HG02678 (cell line): ENCODE results near the gene CD72.
A peak's percentile ranks its signal among the peaks of the same experiment; 100 is the strongest.

Experiments used
- ATAC-seq: cut with Tn5 transposase; IDR thresholded peaks from one replicate; pipeline ENCODE4 v1.9.1; 2021; ENCODE audit warnings: mild to moderate bottlenecking, moderate library complexity; ENCODE audit not compliant: unreplicated experiment

The CD72 gene, protein sequence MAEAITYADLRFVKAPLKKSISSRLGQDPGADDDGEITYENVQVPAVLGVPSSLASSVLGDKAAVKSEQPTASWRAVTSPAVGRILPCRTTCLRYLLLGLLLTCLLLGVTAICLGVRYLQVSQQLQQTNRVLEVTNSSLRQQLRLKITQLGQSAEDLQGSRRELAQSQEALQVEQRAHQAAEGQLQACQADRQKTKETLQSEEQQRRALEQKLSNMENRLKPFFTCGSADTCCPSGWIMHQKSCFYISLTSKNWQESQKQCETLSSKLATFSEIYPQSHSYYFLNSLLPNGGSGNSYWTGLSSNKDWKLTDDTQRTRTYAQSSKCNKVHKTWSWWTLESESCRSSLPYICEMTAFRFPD

DNA sequence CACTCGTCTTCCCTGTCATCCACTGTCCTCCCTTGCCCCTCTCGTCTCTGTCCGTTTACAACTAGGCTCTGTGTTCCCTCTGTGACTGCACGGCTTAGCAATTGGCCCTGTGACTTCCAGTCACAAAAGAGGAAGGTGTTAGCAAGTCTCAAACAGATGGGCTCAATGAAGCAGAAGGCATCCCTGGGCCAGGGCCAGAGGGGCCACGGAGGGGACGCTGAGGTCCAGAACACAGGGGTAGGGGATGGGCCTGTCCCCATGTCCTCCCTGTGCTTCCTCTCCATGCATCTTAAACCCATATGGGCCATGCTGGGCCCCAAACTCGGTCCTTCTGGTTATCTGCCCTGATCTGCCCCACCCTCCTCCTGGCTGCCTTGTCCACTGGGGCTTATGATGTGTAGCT lies at the start of gene CD72:
Gene CD72, minus strand, starts transcription at position 89 of the 403 bp plus-strand sequence. CDS start 110 bp downstream, outside the sequence.
- no peak for ATAC-seq

DNA sequence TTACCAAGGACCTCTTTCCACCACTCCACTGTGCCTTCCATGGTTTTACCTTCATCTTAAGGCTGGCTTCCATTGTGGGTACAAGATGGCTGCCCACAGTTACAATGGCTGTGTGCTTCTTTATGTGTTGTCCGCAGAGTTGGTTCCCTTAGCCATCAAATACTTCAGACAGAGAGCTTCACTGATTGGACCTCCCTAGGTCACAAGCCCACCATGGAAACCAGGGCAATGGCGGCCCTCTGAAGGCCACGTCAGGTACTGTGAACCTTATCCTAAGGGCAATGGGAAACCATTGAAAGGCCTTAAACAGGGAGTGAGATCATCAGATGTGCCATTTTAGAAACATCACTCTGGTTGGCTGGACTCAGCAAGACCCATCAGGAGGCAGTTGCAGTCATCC lies 49.7 kb upstream of the CD72 start:
- ATAC-seq, result no peak

DNA sequence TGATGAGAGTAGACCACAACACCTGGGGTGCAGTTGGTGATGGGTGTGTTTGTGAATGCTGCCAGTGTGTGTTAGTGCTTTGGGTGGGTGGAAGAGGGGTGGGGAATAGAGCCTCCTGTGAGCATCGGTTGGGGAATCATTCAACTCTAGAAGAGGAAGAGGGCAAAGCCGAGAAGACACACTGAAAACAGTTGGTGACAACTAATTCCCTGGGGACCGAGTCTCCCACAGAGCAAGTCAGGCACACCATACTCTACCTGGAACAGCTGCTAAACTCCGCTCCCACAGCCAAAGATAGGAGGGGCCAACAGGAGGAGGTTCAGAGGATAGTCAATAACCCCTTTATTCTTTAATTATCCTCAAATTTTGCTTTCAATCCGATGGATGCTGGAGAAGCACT lies 48.3 kb upstream of the CD72 start:
- ATAC-seq, result no peak

DNA sequence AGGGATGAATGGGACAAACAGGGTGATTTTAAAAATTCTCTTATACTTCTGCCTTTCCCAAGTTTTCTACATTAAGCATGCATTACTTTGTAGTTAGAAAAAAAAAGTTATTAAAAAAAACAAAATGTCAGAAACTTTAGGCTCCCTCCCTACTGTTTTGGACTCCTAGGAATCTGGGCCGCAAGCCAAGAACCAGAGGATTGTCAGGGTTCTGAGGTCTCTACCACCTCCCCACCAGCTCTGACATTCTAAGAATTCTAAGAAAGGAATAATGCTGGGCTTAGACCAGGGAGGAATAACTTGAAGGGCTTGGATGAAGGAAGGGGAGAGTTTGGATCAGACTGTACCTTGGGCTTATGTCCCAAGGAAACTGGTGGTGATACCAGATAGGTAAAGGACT lies 47.8 kb upstream of the CD72 start:
- no peak for ATAC-seq

DNA sequence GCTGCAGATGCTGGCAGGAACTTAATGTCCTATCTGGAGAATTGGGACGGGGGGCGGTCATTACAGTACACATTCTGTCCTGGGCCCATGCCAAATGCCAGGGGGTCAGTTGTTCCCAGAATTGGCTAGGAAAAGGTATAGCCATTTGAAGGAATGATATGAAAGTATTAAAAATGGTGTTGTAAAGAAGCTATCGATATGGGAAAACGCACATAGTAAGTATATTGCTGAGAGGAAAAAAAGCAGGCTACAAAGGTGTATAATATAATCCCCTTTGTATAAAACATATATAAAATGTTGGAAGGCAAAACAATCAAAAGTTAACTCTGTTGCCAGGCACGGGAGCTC lies 47.2 kb upstream of the CD72 start:
- no peak for ATAC-seq

DNA sequence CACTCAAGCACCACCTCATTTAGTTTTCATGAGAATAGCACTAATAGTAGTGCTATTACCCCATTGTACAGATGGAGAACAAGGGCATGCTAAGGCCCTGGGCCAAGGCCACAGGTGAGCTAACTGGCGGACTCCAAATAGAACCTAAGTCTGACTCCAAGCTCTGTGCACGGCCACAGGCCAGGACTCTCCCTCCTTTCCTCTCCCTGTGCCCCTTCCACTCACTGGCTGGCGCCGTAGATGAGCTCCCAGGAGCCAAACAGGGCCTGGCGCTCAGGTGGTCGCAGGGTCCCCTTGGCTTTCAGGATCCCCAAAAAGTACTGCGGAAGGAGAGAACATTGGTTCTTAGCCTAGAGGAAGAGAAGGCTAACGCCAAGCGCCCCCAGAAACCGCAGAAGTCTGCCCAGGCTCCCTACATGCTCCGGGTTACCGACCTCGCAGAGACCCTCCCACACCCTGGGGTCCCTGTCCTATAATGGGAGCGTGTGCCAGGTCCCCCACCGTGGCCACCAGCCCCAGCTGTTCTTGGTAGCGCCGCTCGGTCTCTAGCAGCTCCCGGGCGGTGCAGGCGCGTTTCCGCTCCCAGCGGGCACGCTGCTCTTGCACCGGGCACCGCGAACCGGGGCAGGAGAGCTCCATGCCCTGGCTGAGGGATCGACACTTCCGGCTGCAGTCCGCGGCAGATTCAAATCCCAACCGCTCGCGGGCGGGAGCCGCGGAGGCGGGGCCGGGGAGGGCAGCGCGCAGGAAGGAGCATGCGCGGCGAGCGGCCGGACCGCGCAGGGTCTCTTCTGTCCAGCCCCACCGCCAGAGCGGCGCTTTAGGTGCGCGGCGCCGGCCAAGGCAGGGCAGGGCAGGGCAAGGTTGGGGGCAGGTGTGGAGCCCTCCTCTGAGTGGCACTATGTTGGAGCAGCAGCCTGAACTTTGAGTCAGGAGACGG lies 46.6 kb upstream of the CD72 start, which contains the start of gene ARHGEF39:
Gene ARHGEF39, minus strand, starts transcription at position 665 of the 940 bp plus-strand sequence. Its CDS starts 26 bp downstream, at position 639.
- peak; percentile 80 for ATAC-seq

DNA sequence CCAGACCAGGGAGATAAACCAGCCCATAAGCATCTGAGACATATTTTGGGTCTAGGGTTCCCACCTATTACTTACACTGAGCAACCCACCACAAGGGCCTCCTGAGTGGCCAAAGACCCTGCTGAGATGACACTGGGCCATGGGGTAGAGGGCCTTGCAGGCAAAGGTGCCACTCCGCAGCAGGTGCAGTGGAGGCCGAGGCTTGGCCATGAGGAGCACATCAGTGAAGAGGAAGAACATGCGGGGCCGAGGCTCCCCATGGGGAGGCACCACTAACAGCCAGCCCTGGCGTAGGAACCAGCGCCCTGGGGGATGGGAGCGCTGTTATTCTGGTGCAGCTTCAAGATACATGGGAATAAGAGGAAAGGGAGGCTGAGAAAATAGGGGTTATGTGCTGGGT lies 44.2 kb upstream of the CD72 start:
- ATAC-seq, result no peak

DNA sequence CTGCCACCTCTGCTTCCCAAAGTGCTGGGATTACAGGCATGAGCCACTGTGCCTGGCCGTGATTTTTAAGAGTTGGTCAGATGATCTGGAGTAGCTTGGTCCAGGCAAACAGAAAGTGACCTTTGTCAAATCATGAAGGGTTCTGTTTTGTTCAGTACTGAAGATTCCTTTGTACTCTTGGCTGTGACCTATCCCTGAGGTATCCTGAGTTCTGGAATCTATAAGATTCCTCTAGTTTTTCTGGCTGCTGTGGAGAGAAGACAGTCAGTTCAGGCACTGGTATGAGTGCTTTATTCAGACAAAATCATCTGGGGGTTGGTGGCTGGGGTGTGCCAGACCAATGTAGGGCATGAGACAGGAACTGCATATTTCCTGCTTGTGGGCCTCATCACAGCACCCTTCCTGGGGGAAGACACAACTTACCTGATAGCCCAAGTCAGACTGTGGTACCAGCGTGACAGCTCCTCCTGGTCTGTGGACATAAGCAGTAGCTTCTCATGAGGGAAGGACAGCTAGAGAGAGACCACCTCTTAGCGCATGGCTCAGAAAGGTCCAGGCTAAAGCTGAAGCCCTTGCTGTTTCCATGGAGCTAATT lies 43.6 kb upstream of the CD72 start:
- no peak for ATAC-seq

DNA sequence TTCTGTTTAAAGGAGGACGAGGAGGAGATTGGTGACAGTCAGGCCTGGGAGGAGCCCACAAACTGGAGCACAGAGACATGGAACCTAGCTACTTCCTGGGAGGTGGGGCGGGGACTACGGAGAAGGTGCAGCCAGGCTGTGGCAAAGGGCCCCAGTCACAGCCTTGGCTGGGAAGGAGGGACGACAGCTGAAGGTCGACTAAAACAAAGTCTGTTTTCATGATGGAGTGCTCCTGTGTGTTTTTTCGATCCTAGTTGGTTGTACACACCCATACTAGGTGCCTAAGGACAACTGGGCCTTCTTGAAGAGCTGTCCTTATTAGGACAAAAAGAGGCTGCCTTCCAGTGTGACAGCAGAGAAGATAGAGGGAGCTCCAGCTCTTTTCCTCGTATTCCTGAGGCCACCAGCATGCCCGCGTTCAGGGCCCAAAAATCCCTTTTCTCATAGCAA lies 42.8 kb upstream of the CD72 start:
- ATAC-seq, result no peak

DNA sequence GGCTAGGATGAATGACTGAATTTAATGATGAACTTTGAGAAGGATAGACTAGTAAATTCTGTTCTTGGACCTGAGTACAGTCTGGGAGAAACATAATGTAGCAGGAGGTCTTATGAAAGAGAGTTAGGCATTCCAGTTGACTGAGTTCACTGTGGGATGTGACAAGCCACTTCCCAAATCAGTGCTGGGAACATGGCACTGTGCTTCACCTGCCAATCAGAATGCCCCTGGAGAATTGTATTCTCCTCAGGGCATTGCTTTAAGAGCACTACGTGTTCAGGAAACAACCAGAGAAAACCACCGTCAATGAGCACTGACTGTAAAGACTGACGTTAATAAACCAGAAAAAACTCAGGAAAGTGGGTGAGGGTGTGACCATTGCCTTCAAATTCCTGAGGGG lies 41.1 kb upstream of the CD72 start:
- no peak for ATAC-seq

DNA sequence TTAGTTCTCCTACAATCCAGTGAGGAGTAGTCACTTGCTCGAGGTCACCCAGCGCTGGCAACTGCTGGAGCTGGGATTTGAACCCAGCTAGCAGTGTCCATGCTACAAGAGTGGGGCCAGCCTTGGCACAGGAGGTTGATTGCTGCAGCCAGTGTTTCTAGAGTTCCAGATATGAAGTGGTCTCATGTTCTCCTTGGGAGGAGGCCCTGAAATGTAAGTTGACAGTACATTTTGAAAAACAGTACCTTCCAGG lies 40.7 kb upstream of the CD72 start:
- no peak for ATAC-seq

DNA sequence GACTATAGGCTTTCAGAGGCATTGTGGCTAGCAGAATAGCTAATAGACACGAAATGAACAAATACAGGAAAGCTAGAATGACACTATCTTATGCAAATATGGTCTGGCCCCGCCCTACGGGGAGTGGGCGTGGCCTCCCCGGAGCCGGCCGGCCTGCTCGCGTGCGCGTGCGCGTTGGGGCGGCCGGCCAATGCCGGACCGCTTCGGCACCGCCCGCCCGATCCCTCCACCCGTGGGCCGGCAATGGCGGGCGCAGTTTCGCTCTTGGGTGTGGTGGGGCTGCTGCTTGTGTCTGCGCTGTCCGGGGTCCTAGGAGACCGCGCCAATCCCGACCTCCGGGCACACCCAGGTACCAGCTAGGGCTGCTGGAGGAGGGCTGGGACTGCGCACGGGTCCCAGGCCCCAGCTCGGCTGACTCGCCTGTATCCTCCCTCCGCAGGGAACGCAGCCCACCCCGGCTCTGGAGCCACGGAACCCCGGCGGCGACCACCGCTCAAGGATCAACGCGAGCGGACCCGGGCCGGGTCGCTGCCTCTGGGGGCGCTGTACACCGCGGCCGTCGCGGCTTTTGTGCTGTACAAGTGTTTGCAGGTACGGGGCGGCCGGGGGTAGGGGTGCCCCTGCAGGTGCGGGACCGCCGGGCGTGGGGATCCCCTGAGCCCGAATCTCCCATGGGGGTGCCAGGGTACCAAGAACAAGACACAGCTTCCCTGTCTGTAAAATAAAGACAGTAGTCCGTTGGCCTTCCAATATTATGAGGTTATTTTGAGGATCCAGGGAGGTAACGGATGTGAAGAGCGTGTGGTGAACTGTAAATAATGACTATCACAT lies 40.1 kb upstream of the CD72 start, which contains the start of gene CCDC107:
Gene CCDC107, plus strand, starts transcription at position 156 of the 831 bp plus-strand sequence. Its CDS starts 88 bp downstream, at position 244.
- peak; percentile 71 for ATAC-seq

DNA sequence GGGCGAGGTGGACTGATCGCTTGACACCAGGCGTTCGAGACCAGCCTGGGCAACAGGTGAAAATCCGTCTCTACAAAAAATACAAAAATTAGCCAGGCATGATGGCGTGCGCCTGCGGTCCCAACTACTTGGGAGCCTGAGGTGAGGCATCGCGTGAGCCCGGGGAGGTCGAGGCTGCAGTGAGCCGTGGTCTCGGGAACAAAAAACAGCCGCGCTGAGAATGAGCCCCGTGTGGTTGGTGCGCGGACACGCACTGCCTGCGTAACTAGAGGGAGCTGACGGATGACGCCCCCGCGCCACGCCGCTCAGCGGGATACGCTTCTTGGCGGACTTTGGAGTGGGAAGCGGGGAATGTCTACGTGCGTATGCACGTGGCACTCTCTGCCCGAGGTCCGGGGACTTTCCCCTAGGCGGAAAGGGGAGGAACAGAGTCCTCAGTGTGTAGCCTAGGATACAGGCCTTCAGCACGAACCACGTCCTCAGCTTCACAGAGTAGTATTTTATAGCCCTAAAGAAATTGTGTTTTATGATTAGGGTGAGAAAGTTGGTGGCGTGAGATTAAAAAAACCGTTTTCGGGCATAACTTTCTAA lies 39.4 kb upstream of the CD72 start, which contains the start of gene RMRP:
Gene RMRP, minus strand, starts transcription at position 474 of the 591 bp plus-strand sequence.
- peak; percentile 86 for ATAC-seq

DNA sequence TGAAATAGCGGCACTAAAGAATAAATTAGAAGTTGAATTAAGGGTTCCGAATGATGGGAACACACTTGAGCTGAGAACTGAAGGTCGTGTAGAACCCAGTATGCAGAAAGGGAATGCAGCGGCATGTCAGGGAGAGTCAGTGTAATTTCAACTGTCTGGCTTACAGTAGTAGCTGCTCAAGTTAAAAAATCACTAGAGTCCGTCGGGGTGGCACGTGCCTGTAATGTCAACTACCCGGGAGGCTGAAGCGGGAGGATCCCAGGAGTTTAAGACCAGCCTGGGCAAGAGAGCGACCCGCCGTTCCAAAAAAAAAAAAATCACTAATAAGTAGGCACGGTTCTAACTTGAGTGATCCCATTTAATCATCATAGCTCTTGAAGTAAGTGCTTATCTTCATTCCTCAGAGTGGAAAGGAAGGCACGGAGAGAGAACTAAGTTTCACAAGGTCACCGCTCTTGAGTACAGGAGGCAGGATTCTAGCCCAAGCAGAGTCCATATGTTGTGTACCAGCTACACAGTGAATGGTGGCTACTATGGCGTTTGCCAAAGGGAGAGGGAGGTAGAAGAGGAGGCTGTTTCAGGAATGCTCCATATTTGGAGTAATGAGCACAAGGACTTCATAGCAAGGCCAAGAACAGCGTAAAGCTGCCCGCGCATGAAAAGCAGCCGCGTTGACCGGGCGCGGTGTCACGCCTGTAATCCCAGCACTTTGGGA lies 38.8 kb upstream of the CD72 start:
- ATAC-seq, result no peak

DNA sequence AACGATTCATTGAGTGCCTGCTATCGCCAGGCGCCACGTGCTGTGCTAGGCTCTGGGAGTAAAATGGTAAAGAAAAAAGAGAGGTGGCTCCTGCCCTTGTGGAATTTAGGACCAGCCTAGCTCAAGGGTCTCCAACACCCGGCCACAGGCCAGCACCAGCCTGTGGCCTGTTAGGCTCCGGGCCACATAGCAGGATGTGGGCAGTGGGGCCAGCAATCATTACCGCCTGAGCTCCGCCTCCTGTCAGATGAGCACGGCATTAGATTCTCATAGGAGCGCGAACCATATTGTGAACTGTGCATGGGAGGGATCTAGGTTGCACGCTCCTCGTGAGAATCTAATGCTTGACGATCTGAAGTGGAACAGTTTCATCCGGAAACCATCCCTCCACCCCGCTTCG lies 38.1 kb upstream of the CD72 start:
- ATAC-seq, result no peak

DNA sequence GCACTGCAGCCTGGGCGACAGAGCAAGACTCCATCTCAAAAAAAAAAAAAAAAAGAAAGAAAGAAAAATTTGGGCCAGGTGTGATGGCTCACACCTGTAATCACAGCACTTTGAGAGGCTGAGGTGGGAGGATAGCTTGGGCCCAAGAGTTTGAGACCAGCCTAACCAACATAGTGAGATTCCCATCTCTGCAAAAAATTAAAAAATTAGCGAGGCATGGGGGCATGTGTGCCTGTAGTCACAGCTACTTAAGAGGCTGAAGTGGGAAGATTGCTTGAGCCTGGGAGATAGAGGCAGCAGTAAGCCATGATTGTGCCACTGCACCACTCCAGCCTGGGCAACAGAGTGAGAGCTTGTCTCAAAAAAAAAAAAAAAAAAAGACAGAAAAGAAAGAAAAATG lies 35.4 kb upstream of the CD72 start:
- no peak for ATAC-seq

DNA sequence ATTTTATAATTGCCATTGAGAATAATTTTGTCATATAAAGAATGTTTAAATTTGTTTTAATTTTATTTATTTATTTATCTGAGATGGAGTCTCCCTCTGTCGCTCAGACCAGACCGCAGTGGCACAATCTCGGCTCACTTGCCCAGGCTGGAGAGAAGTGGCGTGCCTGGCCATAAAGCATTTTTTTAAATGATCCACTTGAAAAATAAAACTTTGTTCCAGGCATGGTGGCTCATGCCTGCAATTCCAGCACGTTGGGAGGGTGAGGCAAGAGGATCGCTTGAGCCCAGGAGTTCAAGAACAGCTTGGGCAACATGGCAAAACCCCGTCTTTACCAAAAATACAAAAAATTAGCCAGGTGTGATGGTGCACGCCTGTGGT lies 34.6 kb upstream of the CD72 start:
- ATAC-seq, result no peak

DNA sequence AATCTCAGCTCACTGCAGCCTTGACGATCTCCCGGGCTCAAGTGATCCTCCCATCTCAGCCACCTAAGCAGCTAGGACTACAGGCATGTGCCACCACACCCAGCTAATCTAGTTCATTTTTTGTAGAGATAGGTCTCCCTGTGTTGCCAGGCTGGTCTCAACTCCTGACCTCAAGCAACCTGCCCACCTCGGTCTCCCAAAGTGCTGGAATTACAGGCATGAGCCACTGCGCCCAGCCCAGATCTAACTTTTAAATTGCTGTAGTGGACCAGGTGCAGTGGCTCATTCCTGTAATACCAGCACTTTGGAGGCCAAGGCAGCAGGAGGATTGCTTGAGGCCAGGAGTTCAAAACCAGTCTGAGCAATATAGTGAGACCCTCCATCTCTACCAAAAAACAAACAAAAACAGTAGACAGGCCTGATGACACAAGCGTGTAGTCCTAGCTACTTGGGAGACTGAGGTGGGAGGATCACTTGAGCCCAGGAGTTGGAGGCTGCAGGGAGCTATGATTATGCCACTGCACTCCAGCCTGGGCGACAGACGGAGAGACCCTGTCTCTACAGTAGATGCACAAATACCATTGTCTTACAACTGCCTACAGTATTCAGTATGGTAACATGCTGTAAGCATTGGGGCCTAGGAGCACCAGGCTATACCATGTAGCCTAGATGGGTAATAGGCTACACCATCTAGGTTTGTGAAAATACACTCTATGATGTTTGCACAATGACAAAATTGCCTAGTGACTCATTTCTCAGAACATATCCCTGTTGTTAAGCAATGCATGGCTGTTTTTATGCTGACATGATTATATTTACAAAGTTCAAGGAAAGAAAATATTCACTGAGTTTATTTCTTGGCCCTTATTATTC lies 34.0 kb upstream of the CD72 start:
- no peak for ATAC-seq
